Stomach (tissue), 9 donors: ENCODE results near the gene ZNF385C. TPM values are rescaled to one million over a fixed set of nuclear protein-coding genes. Genes with fewer than 3 reads are reported as not detected.
A peak's percentile ranks its signal among the peaks of the same experiment; 100 is the strongest.

Source experiments
- DNase-seq, 2 donors: peaks; one replicate each; pipeline versions ENCODE4 v3.0.0 to v3.0.0-alpha.2; 2013 to 2019
- H3K27ac ChIP-seq, 5 donors: fragments of 200-600 bp in 4 of 5; sonication (generic) in 4 of 5; one replicate each; pipeline ENCODE4 v1.5.1; 2013 to 2019; ENCODE audit warnings: mild to moderate bottlenecking in 1 of 5, moderate library complexity in 1 of 5
- H3K27me3 ChIP-seq, 3 donors: fragments of 200-600 bp; sonication (generic); one replicate each; pipeline ENCODE4 v1.5.1; 2017 to 2019; ENCODE audit warnings: mixed run types in 1 of 3
- H3K36me3 ChIP-seq, 4 donors: fragments of 200-600 bp; sonication (generic); 1 replicate in 3 of 4; 2 replicates in 1 of 4; pipeline ENCODE4 v1.5.1; 2016 to 2019
- H3K4me1 ChIP-seq, 4 donors: fragments of 200-600 bp; sonication (generic); one replicate each; pipeline ENCODE4 v1.5.1; 2016 to 2019
- H3K4me3 ChIP-seq, 4 donors: fragments of 200-600 bp; sonication (generic) in 3 of 4; one replicate each; pipeline ENCODE4 v1.5.1; 2016 to 2019; ENCODE audit warnings: mild to moderate bottlenecking in 1 of 4
- H3K9me3 ChIP-seq, 4 donors: fragments of 200-600 bp; sonication (generic); one replicate each; pipeline ENCODE4 v1.5.1; 2016 to 2019
- EP300 ChIP-seq: sonication (generic); formaldehyde crosslinking; IDR thresholded peaks from one replicate; pipeline ENCODE4 v1.6.1; 2017; ENCODE audit warnings: antibody characterized with exemption
- POLR2A ChIP-seq, 4 donors: fragments of 450-650 bp; IDR thresholded peaks; one replicate each; pipeline ENCODE4 v1.6.1; 2016; ENCODE audit warnings: antibody characterized with exemption in 4 of 4, control low read depth in 2 of 4, mild to moderate bottlenecking in 1 of 4, moderate library complexity in 1 of 4
- POLR2AphosphoS5 ChIP-seq, 3 donors: sonication (generic); formaldehyde crosslinking; IDR thresholded peaks; one replicate each; pipeline ENCODE4 v1.6.1; 2016; ENCODE audit warnings: antibody characterized with exemption in 3 of 3
- WGBS, 5 donors: extraction: QIAGEN DNeasy Blood & Tissue Kit in 3 of 5; methylation state at CpG; one replicate each; pipeline versions ENCODE4 v1.1.5 to v1.1.7; 2013 to 2018; 5-methylcytosine and 5-hydroxymethylcytosine counted together
- intact Hi-C: fragments of 100-400 bp; cut with DNase I; formaldehyde crosslinking; loops from one replicate; pipeline ENCODE4 v1.15.1; 2023; ENCODE audit warnings: low total_unique reads
- polyA plus RNA-seq, 3 donors: library from polyadenylated mRNA; stranded (reverse); fragments of 200-250 nt; gene quantifications; one replicate each; pipeline ENCODE4 v1.2.3, GENCODE V29; 2013
- total RNA-seq, 5 donors: library from RNA; depleted of rRNA; stranded (reverse); fragments of >200 nt; gene quantifications; one replicate each; pipeline versions ENCODE4 v1.1.0 to v1.2.3, GENCODE V29; 2014 to 2016
- TF ChIP-seq, protein P1 (sequence below), 7 experiments: fragments of 450-650 bp in 4 of 7; fragments of 200-600 bp in 3 of 7; sonication (generic) in 3 of 7; IDR thresholded peaks; one replicate each; pipeline ENCODE4 v1.5.1; 2016 to 2019; ENCODE audit warnings: antibody characterized with exemption in 7 of 7, control low read depth in 2 of 7, mild to moderate bottlenecking in 1 of 7
- donor health status: healthy with polysubstance abuse.
- donor health status: Bipolar disorder and iron deficiency.
- donor health status: healthy.

ZNF385C gene
- total and polyA plus RNA-seq, 8 donors, result 0.31 to 1.4 (median 0.70) TPM; not detected in 4

DNA sequence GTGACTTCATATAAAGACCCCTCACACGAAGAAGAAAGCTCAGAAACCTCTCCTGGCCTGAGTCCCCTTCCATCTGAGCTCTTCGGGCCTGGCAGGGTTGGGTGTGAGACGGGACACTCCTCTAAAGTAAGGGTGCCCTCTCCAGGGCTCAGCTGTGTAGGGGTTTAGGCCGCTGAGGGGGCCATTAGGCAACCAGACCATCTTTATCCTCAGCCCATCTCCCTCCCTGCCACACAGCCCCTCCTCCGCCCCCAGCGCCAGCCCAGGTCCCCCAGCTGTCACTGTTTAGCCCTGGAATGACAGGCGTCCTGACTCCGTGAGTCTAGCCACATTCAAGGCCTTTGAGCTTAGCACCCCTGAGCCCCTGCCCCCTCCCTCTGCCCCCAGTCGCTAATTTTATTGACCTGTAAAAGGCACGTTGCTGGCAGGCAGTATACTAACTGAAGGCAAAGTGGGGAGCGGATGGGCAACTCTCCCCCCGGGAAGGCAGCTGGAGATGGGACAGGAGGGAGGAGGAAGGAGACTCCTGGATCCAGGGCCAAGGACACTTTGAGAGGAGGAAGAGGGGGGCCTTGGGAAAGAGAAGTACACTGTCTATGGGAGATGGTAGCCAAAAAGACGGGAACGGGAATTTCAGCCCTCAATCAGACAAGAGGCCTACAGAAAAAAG lies 592 bp upstream of the ZNF385C start:
- Histone ChIP-seq H3K36me3 (peaks cover 4 to 13% (median 9%) of the 10 kb centered on the region in 4 donors), H3K27me3 (peaks cover 0 to 44% (median 25%) of the 10 kb centered on the region in 3 donors), H3K4me3 (peak overlapping the region in 3 of 4 donors; percentile 17 to 20 (median 20)), H3K4me1 (peaks cover 10 to 19% (median 14%) of the 10 kb centered on the region in 4 donors), H3K9me3 (no peaks in the 10 kb centered on the region), H3K27ac (no peak overlapping the region)
- no peak for DNase-seq
- TF ChIP-seq POLR2AphosphoS5 (IDR thresholded peaks at IDR 0.05) (no peak), EP300 (no peak), POLR2A (IDR thresholded peaks at IDR 0.05) (no peak)
- TF ChIP-seq, protein P1, sequence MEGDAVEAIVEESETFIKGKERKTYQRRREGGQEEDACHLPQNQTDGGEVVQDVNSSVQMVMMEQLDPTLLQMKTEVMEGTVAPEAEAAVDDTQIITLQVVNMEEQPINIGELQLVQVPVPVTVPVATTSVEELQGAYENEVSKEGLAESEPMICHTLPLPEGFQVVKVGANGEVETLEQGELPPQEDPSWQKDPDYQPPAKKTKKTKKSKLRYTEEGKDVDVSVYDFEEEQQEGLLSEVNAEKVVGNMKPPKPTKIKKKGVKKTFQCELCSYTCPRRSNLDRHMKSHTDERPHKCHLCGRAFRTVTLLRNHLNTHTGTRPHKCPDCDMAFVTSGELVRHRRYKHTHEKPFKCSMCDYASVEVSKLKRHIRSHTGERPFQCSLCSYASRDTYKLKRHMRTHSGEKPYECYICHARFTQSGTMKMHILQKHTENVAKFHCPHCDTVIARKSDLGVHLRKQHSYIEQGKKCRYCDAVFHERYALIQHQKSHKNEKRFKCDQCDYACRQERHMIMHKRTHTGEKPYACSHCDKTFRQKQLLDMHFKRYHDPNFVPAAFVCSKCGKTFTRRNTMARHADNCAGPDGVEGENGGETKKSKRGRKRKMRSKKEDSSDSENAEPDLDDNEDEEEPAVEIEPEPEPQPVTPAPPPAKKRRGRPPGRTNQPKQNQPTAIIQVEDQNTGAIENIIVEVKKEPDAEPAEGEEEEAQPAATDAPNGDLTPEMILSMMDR (IDR thresholded peaks at IDR 0.05), result no peak
- intact Hi-C loops, result no loop called here
- WGBS, 5 donors, result 66 to 76% (median 71%) methylated on average over 11 to 14 of the region's 14 CpGs

DNA sequence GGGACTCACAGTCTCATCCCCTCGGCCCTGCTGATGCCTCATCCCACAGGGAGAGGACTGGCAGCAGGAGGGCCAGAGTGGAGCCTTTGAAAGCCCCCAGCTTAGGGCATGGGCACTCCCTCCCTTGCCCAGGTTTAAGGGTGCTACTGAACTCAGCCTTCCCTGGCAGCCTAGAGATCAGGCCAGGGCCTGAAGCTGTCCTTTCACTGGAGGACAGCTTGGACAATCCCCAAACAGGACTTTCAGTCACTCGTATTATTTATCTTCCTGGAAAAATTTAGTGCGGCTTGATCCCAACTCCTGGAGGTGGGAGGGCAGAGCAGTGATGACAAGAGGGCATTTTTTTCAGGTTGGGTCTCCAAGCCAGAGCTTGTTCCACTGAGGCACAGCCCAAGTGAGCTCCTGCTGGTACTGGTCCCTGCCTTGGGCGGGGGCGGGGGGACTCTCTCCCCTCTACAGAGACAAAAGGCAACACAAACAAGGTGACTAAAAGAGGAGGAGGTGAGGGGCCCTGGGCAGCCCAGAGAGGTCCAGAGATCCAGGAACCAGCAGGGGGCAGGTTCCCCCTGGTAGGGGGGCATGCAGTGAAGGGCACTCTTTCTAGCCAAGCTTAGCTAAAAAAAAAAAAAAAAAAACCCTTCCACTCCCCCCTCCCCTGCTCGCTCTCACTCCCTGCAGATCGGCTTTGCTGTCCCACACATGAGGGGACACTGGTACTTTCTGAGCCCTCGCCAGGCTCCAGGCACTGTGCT lies 1.7 kb downstream of the ZNF385C start:
- H3K4me1 ChIP-seq, result peaks cover 10 to 16% (median 12%) of the 10 kb centered on the region in 4 donors
- no peaks in the 10 kb centered on the region for H3K36me3 ChIP-seq
- H3K27ac ChIP-seq, result no peak overlapping the region
- WGBS, 5 donors, result 45 to 62% (median 56%) methylated on average over 8 of the region's 8 CpGs
- H3K9me3 ChIP-seq, result no peaks in the 10 kb centered on the region
- no peak overlapping the region for H3K4me3 ChIP-seq
- DNase-seq, result no peak
- TF ChIP-seq POLR2A (IDR thresholded peaks at IDR 0.05), result no peak
- TF ChIP-seq, protein P1 (IDR thresholded peaks at IDR 0.05), result no peak
- TF ChIP-seq EP300, result no peak
- TF ChIP-seq POLR2AphosphoS5 (IDR thresholded peaks at IDR 0.05), result no peak
- intact Hi-C loops, result no loop called here
- H3K27me3 ChIP-seq, result peaks cover 0 to 57% (median 25%) of the 10 kb centered on the region in 3 donors

DNA sequence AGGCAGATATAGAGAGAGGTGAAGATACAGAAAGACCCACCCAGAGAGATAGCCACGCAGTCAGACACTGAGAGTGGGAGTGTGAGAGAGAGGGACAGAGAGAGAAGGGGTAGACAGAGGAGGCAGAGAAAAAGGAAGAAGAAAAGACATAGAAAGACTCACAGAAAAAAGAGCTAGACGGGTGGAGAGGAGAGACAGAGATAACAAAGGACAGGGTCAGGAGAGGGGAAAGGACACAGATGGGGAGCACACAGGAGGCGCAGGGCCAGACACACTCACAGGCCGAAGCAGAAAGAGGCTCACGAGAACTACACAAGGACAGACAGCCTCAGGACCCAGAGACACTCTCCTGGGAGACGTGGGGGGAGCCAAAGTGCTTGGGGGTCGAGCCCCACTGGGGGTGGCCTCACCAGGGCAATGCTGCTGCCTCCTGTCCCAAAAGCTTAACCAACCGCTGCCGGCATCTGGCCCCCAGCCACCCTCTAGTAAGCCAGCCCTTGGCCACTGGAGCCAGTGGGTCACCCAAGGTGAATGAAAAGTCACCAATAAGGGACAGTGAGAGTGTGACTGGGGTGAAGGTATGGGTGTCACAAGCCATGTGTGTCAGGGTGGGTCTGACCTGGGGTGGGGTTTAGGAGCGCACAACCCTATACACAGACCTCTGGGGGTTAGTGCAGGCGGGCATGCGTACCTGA lies 3.8 kb downstream of the ZNF385C start:
- TF ChIP-seq POLR2AphosphoS5 (IDR thresholded peaks at IDR 0.05) (no peak), POLR2A (IDR thresholded peaks at IDR 0.05) (no peak)
- Histone ChIP-seq H3K36me3 (no peaks in the 10 kb centered on the region), H3K4me3 (no peak overlapping the region), H3K27ac (no peak overlapping the region), H3K4me1 (peaks cover 10 to 14% (median 12%) of the 10 kb centered on the region in 4 donors), H3K27me3 (peaks cover 0 to 65% (median 25%) of the 10 kb centered on the region in 3 donors), H3K9me3 (no peaks in the 10 kb centered on the region)
- WGBS, 5 donors, result 84 to 90% (median 88%) methylated on average over 12 of the region's 12 CpGs
- intact Hi-C loops, result no loop called here
- DNase-seq, result no peak

DNA sequence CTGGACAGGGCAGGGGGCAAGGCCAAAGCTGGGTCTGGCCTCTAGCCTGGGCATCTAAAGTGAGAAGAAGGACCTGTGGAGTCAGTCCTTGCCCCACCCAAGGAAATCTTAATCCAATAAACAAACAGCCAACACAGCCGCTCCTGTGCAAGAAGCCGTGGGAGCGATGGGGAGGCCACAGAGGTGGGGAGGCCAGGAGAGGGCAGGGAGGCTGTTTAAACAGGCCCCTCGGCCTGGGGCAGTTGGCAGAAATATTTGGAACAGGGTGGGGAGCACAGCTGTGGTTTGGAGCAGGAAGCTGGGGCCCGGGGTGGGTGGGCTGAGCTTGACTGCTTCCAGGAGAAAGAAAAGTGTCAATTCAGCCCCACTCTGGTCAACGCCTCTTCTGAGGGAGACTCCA lies 5.3 kb downstream of the ZNF385C start:
- H3K4me1 ChIP-seq, result peaks cover 3 to 7% (median 5%) of the 10 kb centered on the region in 4 donors
- H3K36me3 ChIP-seq, result no peaks in the 10 kb centered on the region
- peaks cover 0 to 71% (median 30%) of the 10 kb centered on the region in 3 donors for H3K27me3 ChIP-seq
- 40 to 67% (median 54%) methylated on average over 4 to 6 of the region's 6 CpGs for WGBS, 5 donors
- no peak overlapping the region for H3K27ac ChIP-seq
- intact Hi-C loops, result no loop called here
- H3K4me3 ChIP-seq, result no peak overlapping the region
- DNase-seq, result no peak
- TF ChIP-seq POLR2A (IDR thresholded peaks at IDR 0.05) (no peak), EP300 (no peak), POLR2AphosphoS5 (IDR thresholded peaks at IDR 0.05) (no peak)
- TF ChIP-seq, protein P1 (IDR thresholded peaks at IDR 0.05), result no peak
- H3K9me3 ChIP-seq, result no peaks in the 10 kb centered on the region
